ENCODE measurements around the gene TIPARP.

The TIPARP gene

DNA sequence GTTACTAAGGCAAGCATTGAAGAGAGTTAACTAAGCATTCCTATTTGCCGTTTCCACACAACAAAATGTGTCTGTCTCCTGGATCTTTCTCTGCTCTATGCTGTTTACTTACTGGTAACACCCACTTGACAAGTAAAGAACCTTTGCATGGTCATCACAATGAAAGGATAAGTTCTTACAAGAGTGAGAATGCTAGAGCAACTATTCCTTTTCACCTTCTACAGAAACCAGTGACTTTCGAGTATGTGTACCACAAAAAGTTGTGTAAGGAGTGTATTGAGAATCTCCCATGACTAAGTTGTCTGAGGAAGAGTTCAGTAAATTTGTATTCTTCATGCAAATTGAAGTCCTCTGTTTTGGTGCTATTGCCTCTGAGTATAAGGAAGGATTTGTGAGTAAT lies 10.8 kb downstream of the TIPARP start:
- TF ChIP-seq CTCF (IDR thresholded peaks at IDR 0.05; ENCODE audit: low read depth, low read length): no peak
- H3K4me3 ChIP-seq (ENCODE audit: low read depth, low read length): no peak overlapping the region

GRCh38 chr3:156685752-156686151 lies 11.4 kb downstream of the TIPARP start:
- no peak for TF ChIP-seq CTCF (IDR thresholded peaks at IDR 0.05; ENCODE audit: low read depth, low read length)
- no peak overlapping the region for H3K4me3 ChIP-seq (ENCODE audit: low read depth, low read length)

DNA sequence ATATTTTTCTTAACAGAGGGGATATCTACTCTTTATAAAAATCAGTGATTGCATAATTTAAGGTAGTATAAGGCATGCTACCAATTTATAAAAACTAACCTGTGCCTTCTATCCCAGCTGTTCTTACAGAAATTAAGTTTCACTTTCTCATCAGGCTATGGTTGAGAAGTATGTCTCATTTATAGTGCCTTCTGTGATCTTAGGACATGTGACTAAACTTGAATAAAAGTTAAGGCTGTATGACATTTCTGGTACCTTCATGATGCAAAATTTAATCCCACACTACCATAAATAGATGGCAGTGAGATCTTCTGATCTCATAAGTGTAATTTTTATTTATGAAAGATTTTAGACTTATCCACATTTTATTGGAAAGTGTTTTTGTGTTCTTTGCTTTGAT lies 12.6 kb downstream of the TIPARP start:
- TF ChIP-seq CTCF (IDR thresholded peaks at IDR 0.05; ENCODE audit: low read depth, low read length): no peak
- no peak overlapping the region for H3K4me3 ChIP-seq (ENCODE audit: low read depth, low read length)

- TF ChIP-seq CTCF (IDR thresholded peaks at IDR 0.05; ENCODE audit: low read depth, low read length): no peak
- no peak overlapping the region for H3K4me3 ChIP-seq (ENCODE audit: low read depth, low read length)
Observed at GRCh38 chr3:156688632-156689452, 14.5 kb downstream of the TIPARP start.

- no peak overlapping the region for H3K4me3 ChIP-seq (ENCODE audit: low read depth, low read length)
- TF ChIP-seq CTCF (IDR thresholded peaks at IDR 0.05; ENCODE audit: low read depth, low read length): no peak
Observed at GRCh38 chr3:156689608-156690007, 15.2 kb downstream of the TIPARP start.

DNA sequence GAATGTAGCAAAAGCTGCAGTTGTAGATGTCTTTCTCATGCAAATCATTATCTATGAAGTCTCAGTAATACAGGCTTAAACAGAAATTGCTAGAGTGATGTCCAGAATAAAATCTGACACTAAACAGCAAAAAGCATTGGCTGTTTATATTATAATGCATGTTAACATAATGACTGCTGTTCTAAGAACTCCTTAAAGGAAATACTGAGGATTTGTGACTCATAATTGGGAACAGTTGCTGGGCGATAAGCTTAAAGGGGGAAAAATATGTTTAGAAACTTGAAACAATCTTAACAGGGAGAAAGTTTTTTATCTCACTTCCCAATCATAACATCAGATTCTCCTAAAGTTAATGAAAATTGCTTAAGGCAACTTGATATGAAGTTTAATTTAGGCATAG lies 17.5 kb downstream of the TIPARP start:
- H3K4me3 ChIP-seq (ENCODE audit: low read depth, low read length): peak overlapping the region; percentile 37
- TF ChIP-seq CTCF (IDR thresholded peaks at IDR 0.05; ENCODE audit: low read depth, low read length): no peak

GRCh38 chr3:156693166-156693565 lies 18.8 kb downstream of the TIPARP start:
- no peak for TF ChIP-seq CTCF (IDR thresholded peaks at IDR 0.05; ENCODE audit: low read depth, low read length)
- H3K4me3 ChIP-seq (ENCODE audit: low read depth, low read length): no peak overlapping the region

Measured in WI38 (cell line).